Measurements from ENCODE around the gene GIMAP5. TPM values are rescaled to one million over a fixed set of nuclear protein-coding genes. Genes with fewer than 3 reads are reported as not detected.

The GIMAP5 gene
- total and polyA plus RNA-seq, 2 donors (not counting 3 experiments of a cell fraction or from before 2014, with no cell fraction given) = 0.44 to 18.9 TPM

GRCh38 chr7:150744041-150744656 is 6.9 kb downstream of the GIMAP5 start:
- no peak overlapping the region for H2AFZ ChIP-seq (ENCODE audit: low read depth, low read length)
- no peak overlapping the region for H3K4me3 ChIP-seq (replicated peaks in 1 of 3; ENCODE audit: insufficient read depth in 1 of 3, low read depth in 1 of 3, low read length in 3 of 3)
- no peaks in the 10 kb centered on the region for H3K9me3 ChIP-seq (replicated peaks; ENCODE audit: control insufficient read depth, insufficient read depth, low read length)
- peaks cover 0 to 14% of the 10 kb centered on the region in 2 experiments for H3K36me3 ChIP-seq (ENCODE audit: control insufficient read depth in 2 of 2, extremely low read depth in 1 of 2, insufficient read depth in 2 of 2, low read length in 2 of 2)
- FAIRE-seq (no peak), DNase-seq (ENCODE audit: low read depth, low spot score) (no peak)
- BruUV-seq (replicated peaks) = no TSS peak
- TF ChIP-seq JUN (IDR thresholded peaks at IDR 0.05; ENCODE audit: borderline replicate concordance, insufficient read depth, insufficient read length, low read depth) = no peak
- no peak for TF ChIP-seq FOS (IDR thresholded peaks at IDR 0.05; ENCODE audit: borderline replicate concordance, insufficient read depth, low read length)
- no peak for TF ChIP-seq CTCF (IDR thresholded peaks at IDR 0.05; ENCODE audit: extremely low read depth in 1 of 2, insufficient read depth in 1 of 2, low read depth in 1 of 2, low read length in 2 of 2)
- no peak for TF ChIP-seq POLR2A (IDR thresholded peaks at IDR 0.05; ENCODE audit: low read depth, low read length)
- no peak for TF ChIP-seq EZH2 (IDR thresholded peaks at IDR 0.05; ENCODE audit: borderline replicate concordance, low read depth, low read length, severe bottlenecking)
- TF ChIP-seq GATA2 (IDR thresholded peaks at IDR 0.05; ENCODE audit: insufficient read depth, insufficient read length, low read depth, low read length) = no peak
- no peak for TF ChIP-seq MYC (IDR thresholded peaks at IDR 0.05; ENCODE audit: low read depth, low read length)
- POLR2A ChIA-PET = no interaction called here
- H3K27me3 ChIP-seq (ENCODE audit: control insufficient read depth in 2 of 2, insufficient read depth in 2 of 2, low read length in 2 of 2) = no peaks in the 10 kb centered on the region
- dilution Hi-C loops (cut with MboI; ENCODE audit: extremely low pct_ligation_motif_present, low sequenced_read_pairs) = no loop called here
- CTCF ChIA-PET = interaction anchor here (1.2 to 1.5 kb wide), 3 partner anchors 21 to 295 kb away, joined by 3 to 5 read pairs (median 5); no protein-coding TSS in a partner anchor
- no peak overlapping the region for H3K9ac ChIP-seq (replicated peaks; ENCODE audit: extremely low read depth, insufficient read depth, low read length)
- intact Hi-C loops (cut with micrococcal nuclease) = no loop called here
- no peaks in the 10 kb centered on the region for H4K20me1 ChIP-seq (replicated peaks; ENCODE audit: control insufficient read depth, extremely low read depth, insufficient read depth, low read length)
- no peaks in the 10 kb centered on the region for H3K9me1 ChIP-seq (replicated peaks; ENCODE audit: control insufficient read depth, extremely low read depth, insufficient read depth, low read length)
- no peaks in the 10 kb centered on the region for H3K79me2 ChIP-seq (ENCODE audit: control insufficient read depth, insufficient read depth, low read length)
- no peak overlapping the region for H3K4me2 ChIP-seq (ENCODE audit: insufficient read depth, low read length)
- H3K4me1 ChIP-seq (ENCODE audit: control insufficient read depth, extremely low read depth, insufficient read depth, low read length) = peaks cover 6% of the 10 kb centered on the region
- no peak overlapping the region for H3K27ac ChIP-seq (ENCODE audit: insufficient read depth, low read depth, low read length)

Data from endothelial cell of umbilical vein (primary cell).